H1 (cell line): ENCODE results near the gene USP13. TPM values are rescaled to one million over a fixed set of nuclear protein-coding genes. Genes with fewer than 3 reads are reported as not detected.

Experiments used
- CTCF ChIA-PET: fragments of 300-600 bp; sonication (Branson Sonifier 250); formaldehyde crosslinking; loops from one replicate; lab custom pipeline; 2021; ENCODE audit not compliant: partially characterized antibody; lab: Charles Lee
- POLR2A ChIA-PET: fragments of 300-600 bp; sonication (Branson Sonifier 250); formaldehyde crosslinking; loops from one replicate; lab custom pipeline; 2021; ENCODE audit warnings: inconsistent platforms; ENCODE audit not compliant: partially characterized antibody; lab: Charles Lee
- DNase-seq, 2 experiments: peaks; one replicate each; pipeline versions ENCODE4 v3.0.0 to v3.0.0-alpha.2; 2010 to 2022; ENCODE audit warnings: low spot score in 2 of 2, low read depth in 1 of 2, mixed read lengths in 1 of 2
- FAIRE-seq: peaks from 2 replicates; lab custom pipeline; 2011; peaks lifted over from hg19 to GRCh38; lab: Jason Lieb, UNC
- H2AFZ ChIP-seq: 2 replicates; pipeline ENCODE4 v1.8.1; 2012; ENCODE audit warnings: low read length, inconsistent platforms
- H2AK5ac ChIP-seq: 2 replicates; pipeline ENCODE4 v1.6.1; 2013; ENCODE audit warnings: low read depth, low read length
- H2BK120ac ChIP-seq: replicated peaks from 2 replicates; pipeline ENCODE3; 2013; ENCODE audit warnings: low read depth, low read length, inconsistent platforms
- H2BK12ac ChIP-seq: 2 replicates; pipeline ENCODE4 v1.6.1; 2013; ENCODE audit warnings: low read depth, low read length
- H2BK15ac ChIP-seq: 2 replicates; pipeline ENCODE4 v1.6.1; 2013; ENCODE audit warnings: low read length
- H2BK20ac ChIP-seq: 2 replicates; pipeline ENCODE4 v1.6.1; 2013; ENCODE audit warnings: low read length
- H2BK5ac ChIP-seq: 2 replicates; pipeline ENCODE4 v1.6.1; 2013; ENCODE audit warnings: low read depth, low read length
- H3K14ac ChIP-seq: 2 replicates; pipeline ENCODE4 v1.6.1; 2013; ENCODE audit warnings: inconsistent platforms; ENCODE audit not compliant: insufficient read length
- H3K18ac ChIP-seq: 2 replicates; pipeline ENCODE4 v1.6.1; 2013; ENCODE audit warnings: low read length; ENCODE audit errors: extremely low read depth
- H3K23ac ChIP-seq: 2 replicates; pipeline ENCODE4 v1.6.1; 2013; ENCODE audit warnings: inconsistent platforms; ENCODE audit not compliant: insufficient read length
- H3K23me2 ChIP-seq: 2 replicates; pipeline ENCODE4 v1.6.1; 2013; ENCODE audit warnings: low read depth, low read length
- H3K27ac ChIP-seq: 2 replicates; pipeline ENCODE4 v1.6.1; 2011; ENCODE audit warnings: low read depth, low read length, inconsistent platforms
- H3K27me3 ChIP-seq, 4 experiments: replicated peaks in 1 of 4; 1 replicate in 1 of 4; 2 replicates in 3 of 4; pipeline versions ENCODE4 v1.6.1 to v1.8.1; 2011 to 2013; ENCODE audit warnings: low read length in 3 of 4, mild to moderate bottlenecking in 3 of 4, inconsistent platforms in 2 of 4, mixed read lengths in 2 of 4, moderate library complexity in 1 of 4; ENCODE audit not compliant: control insufficient read depth in 3 of 4, insufficient read depth in 3 of 4; ENCODE audit errors: extremely low read depth in 1 of 4
- H3K36me3 ChIP-seq, 4 experiments: 2 replicates each; pipeline versions ENCODE4 v1.6.1 to v1.8.1; 2011 to 2013; ENCODE audit warnings: mild to moderate bottlenecking in 4 of 4, low read length in 3 of 4, moderate library complexity in 2 of 4, control low read depth in 1 of 4, inconsistent platforms in 1 of 4; ENCODE audit not compliant: insufficient read depth in 4 of 4, control insufficient read depth in 2 of 4
- H3K4ac ChIP-seq: replicated peaks from 2 replicates; pipeline ENCODE3; 2013; ENCODE audit warnings: low read length, low read depth, mixed read lengths, inconsistent platforms; ENCODE audit not compliant: insufficient read length
- H3K4me1 ChIP-seq, 4 experiments: replicated peaks in 1 of 4; 1 replicate in 1 of 4; 2 replicates in 3 of 4; pipeline versions ENCODE4 v1.6.1 to v1.8.1; 2011 to 2013; ENCODE audit warnings: low read length in 3 of 4, inconsistent platforms in 2 of 4, mixed read lengths in 1 of 4; ENCODE audit not compliant: insufficient read depth in 4 of 4, control insufficient read depth in 3 of 4
- H3K4me2 ChIP-seq, 2 experiments: 2 replicates each; pipeline versions ENCODE4 v1.6.1 to v1.8.1; 2011 to 2013; ENCODE audit warnings: low read depth in 2 of 2, low read length in 2 of 2, control low read depth in 1 of 2, inconsistent platforms in 1 of 2, mild to moderate bottlenecking in 1 of 2; ENCODE audit not compliant: insufficient read depth in 1 of 2
- H3K4me3 ChIP-seq, 4 experiments: fragments of 200-600, 300-600 bp in 1 of 4; sonication (generic), shearing (Covaris generic), sonication (Bioruptor Twin) in 1 of 4; 2 replicates each; pipeline versions ENCODE4 v1.5.1 to v1.8.1; 2011 to 2016; ENCODE audit warnings: low read length in 4 of 4, low read depth in 3 of 4, control low read depth in 2 of 4, inconsistent platforms in 2 of 4, mild to moderate bottlenecking in 2 of 4, mixed read lengths in 1 of 4, moderate library complexity in 1 of 4; ENCODE audit not compliant: insufficient read depth in 2 of 4; ENCODE audit errors: extremely low read depth in 1 of 4
- H3K56ac ChIP-seq: replicated peaks from 2 replicates; pipeline ENCODE3; 2013; ENCODE audit warnings: low read depth, mild to moderate bottlenecking, mixed read lengths, low read length, inconsistent platforms; ENCODE audit not compliant: insufficient read length
- H3K79me1 ChIP-seq: 2 replicates; pipeline ENCODE4 v1.6.1; 2013; ENCODE audit warnings: low read depth, low read length, control low read depth
- H3K79me2 ChIP-seq, 2 experiments: 2 replicates each; pipeline versions ENCODE4 v1.6.1 to v1.8.1; 2012 to 2013; ENCODE audit warnings: low read length in 2 of 2, mild to moderate bottlenecking in 2 of 2, inconsistent platforms in 1 of 2; ENCODE audit not compliant: insufficient read depth in 2 of 2, control insufficient read depth in 1 of 2
- H3K9ac ChIP-seq, 4 experiments: replicated peaks in 1 of 4; 1 replicate in 1 of 4; 2 replicates in 3 of 4; pipeline versions ENCODE4 v1.6.1 to v1.8.1; 2011 to 2013; ENCODE audit warnings: low read depth in 3 of 4, low read length in 3 of 4, control low read depth in 2 of 4, mild to moderate bottlenecking in 2 of 4, moderate library complexity in 2 of 4, inconsistent platforms in 1 of 4; ENCODE audit errors: extremely low read depth in 1 of 4
- H3K9me3 ChIP-seq, 2 experiments: 2 replicates each; pipeline versions ENCODE4 v1.6.1 to v1.8.1; 2012 to 2013; ENCODE audit warnings: mild to moderate bottlenecking in 2 of 2, moderate library complexity in 2 of 2, control low read depth in 1 of 2, inconsistent platforms in 1 of 2, low read depth in 1 of 2, low read length in 1 of 2, mixed read lengths in 1 of 2; ENCODE audit not compliant: insufficient read depth in 2 of 2
- H4K20me1 ChIP-seq, 2 experiments: replicated peaks in 1 of 2; 2 replicates each; pipeline versions ENCODE3 to v1.8.1; 2011 to 2013; ENCODE audit warnings: inconsistent platforms in 2 of 2, low read length in 2 of 2, mild to moderate bottlenecking in 1 of 2; ENCODE audit not compliant: insufficient read depth in 2 of 2, control insufficient read depth in 1 of 2
- H4K5ac ChIP-seq: 2 replicates; pipeline ENCODE4 v1.6.1; 2013; ENCODE audit warnings: low read length, low read depth, mixed read lengths, inconsistent platforms; ENCODE audit not compliant: insufficient read length
- H4K8ac ChIP-seq: 2 replicates; pipeline ENCODE4 v1.8.0; 2013; ENCODE audit warnings: mild to moderate bottlenecking, moderate library complexity, low read length, inconsistent platforms; ENCODE audit not compliant: insufficient read depth; ENCODE audit errors: extremely low read depth
- H4K91ac ChIP-seq: replicated peaks from 2 replicates; pipeline ENCODE3; 2013; ENCODE audit warnings: low read length, mixed read lengths, inconsistent platforms; ENCODE audit not compliant: insufficient read length
- BCL11A ChIP-seq, 2 experiments: IDR thresholded peaks; one replicate each; pipeline ENCODE4 v1.6.1; 2011; ENCODE audit warnings: low read depth in 2 of 2, low read length in 2 of 2, mild to moderate bottlenecking in 2 of 2
- CBX5 ChIP-seq: fragments of 300-800, 300-1000 bp; sonication (generic); IDR thresholded peaks from 2 replicates; pipeline ENCODE4 v1.7.1; 2016; ENCODE audit warnings: antibody characterized with exemption, low read length, low read depth
- CHD2 ChIP-seq: IDR thresholded peaks from 2 replicates; pipeline ENCODE4 v1.6.1; 2012; ENCODE audit warnings: low read length, improper control_type of control experiment
- EZH2 ChIP-seq: fragments of 200-600 bp; sonication (generic); IDR thresholded peaks from 2 replicates; pipeline ENCODE4 v1.7.1; 2012; ENCODE audit warnings: low read depth, mild to moderate bottlenecking, moderate library complexity, low read length, inconsistent platforms; ENCODE audit not compliant: severe bottlenecking
- GTF2F1 ChIP-seq: IDR thresholded peaks from 2 replicates; pipeline ENCODE4 v1.6.1; 2012; ENCODE audit warnings: low read depth, low read length, improper control_type of control experiment, borderline replicate concordance
- JUND ChIP-seq: IDR thresholded peaks from 2 replicates; pipeline ENCODE4 v1.6.1; 2011; ENCODE audit warnings: mild to moderate bottlenecking, improper control_type of control experiment, low read length
- KDM5A ChIP-seq: fragments of 200-600 bp; IDR thresholded peaks from 2 replicates; pipeline ENCODE4 v1.7.1; 2012; ENCODE audit warnings: mild to moderate bottlenecking, low read length, inconsistent platforms, mixed read lengths
- POLR2AphosphoS5 ChIP-seq: IDR thresholded peaks from 2 replicates; pipeline ENCODE4 v1.6.1; 2011; ENCODE audit warnings: low read depth, low read length
- RNF2 ChIP-seq: fragments of 200-900, 300-1000 bp; sonication (generic); IDR thresholded peaks from 2 replicates; pipeline ENCODE4 v1.7.1; 2016; ENCODE audit warnings: borderline replicate concordance, low read depth, mild to moderate bottlenecking, antibody characterized with exemption, low read length; ENCODE audit not compliant: poor library complexity, severe bottlenecking; ENCODE audit errors: missing control alignments
- SAP30 ChIP-seq: fragments of 300-600 bp; sonication (generic); IDR thresholded peaks from 2 replicates; pipeline ENCODE4 v1.7.1; 2012; ENCODE audit warnings: low read length, moderate library complexity, mild to moderate bottlenecking, inconsistent platforms; ENCODE audit not compliant: insufficient read depth, insufficient replicate concordance
- SIX5 ChIP-seq: IDR thresholded peaks from 2 replicates; pipeline ENCODE4 v1.6.1; 2011; ENCODE audit warnings: mild to moderate bottlenecking, low read depth, low read length
- SP4 ChIP-seq: IDR thresholded peaks from 2 replicates; pipeline ENCODE4 v1.6.1; 2012; ENCODE audit warnings: low read length, inconsistent platforms
- TAF7 ChIP-seq: optimal IDR thresholded peaks from 2 replicates; pipeline ENCODE3; 2011; ENCODE audit warnings: low read depth, mild to moderate bottlenecking, inconsistent platforms, low read length, moderate library complexity, borderline replicate concordance
- TEAD4 ChIP-seq: IDR thresholded peaks from 2 replicates; pipeline ENCODE4 v1.6.1; 2012; ENCODE audit warnings: low read depth, low read length, inconsistent platforms, mixed read lengths
- WGBS, 2 experiments: shearing (Covaris generic) in 1 of 2; methylation state at CpG; one replicate each; pipeline versions ENCODE4 v1.1.6 to v1.1.7; 2013 to 2015; ENCODE audit warnings: low lambda C conversion rate in 2 of 2, mixed read lengths in 2 of 2, inconsistent platforms in 1 of 2, low coverage in 1 of 2, missing lambda C conversion rate in 1 of 2; ENCODE audit not compliant: insufficient replicate concordance in 2 of 2, insufficient coverage in 1 of 2, insufficient read length in 1 of 2; ENCODE audit errors: extremely low coverage in 1 of 2, missing lambda C conversion rate in 1 of 2; 5-methylcytosine and 5-hydroxymethylcytosine counted together
- polyA plus RNA-seq, 7 experiments: library from polyadenylated mRNA; depleted of rRNA in 3 of 7; stranded (reverse) in 5 of 7; unstranded in 2 of 7; fragments of >200 nt in 5 of 7; fragments of 200-250 nt in 2 of 7; gene quantifications; 1 replicate in 5 of 7; 2 replicates in 1 of 7; 4 replicates in 1 of 7; pipeline versions ENCODE4 v1.2.1 to v1.2.3, GENCODE V29; 2011 to 2013; ENCODE audit warnings: missing spikeins in 2 of 7, mixed read lengths in 2 of 7
- total RNA-seq: library from RNA; stranded (reverse); fragmentation: NEBNext Ultra II Directional; extraction: Animal tissue kit (Norgen Biotek cat#: 25700); gene quantifications from 2 replicates; pipeline ENCODE4 v1.2.1, GENCODE V29; 2021

USP13 gene
- total and polyA plus RNA-seq, 2 of the 8 experiments (the other 6 are each of a cell fraction or from before 2014, with no cell fraction given): 7.9 to 25.9 TPM

DNA sequence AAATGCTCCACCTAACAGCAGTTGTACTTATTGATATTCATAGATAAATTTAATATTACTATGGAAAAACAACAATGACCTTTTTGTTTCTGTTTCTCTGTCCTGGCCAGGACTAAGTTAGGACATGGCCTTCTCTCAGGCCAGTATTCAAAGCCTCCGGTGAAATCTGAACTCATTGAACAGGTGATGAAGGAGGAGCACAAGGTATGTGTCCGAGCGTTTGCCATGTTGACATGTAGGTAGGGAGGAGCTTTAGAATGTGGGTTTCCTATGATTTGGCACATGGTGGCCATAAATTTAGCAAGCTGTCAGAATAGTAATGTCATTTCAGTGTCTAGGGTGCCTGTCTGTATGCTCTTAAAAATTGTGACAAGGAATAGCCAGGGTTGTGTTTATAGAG is 77.7 kb downstream of the USP13 start:
- no peak overlapping the region for H3K27ac ChIP-seq
- H3K9me3 ChIP-seq: no peaks in the 10 kb centered on the region
- H3K14ac ChIP-seq: no peak overlapping the region
- H4K91ac ChIP-seq: no peak overlapping the region
- no peak overlapping the region for H3K23ac ChIP-seq
- 97% methylated on average over 3 of the region's 3 CpGs; no CpG with 5 or more reads in 1 of the 2 experiments for whole genome bisulfite sequencing, 2 experiments
- no peak overlapping the region for H3K9ac ChIP-seq
- DNase-seq (no peak), FAIRE-seq (no peak)
- peaks cover 0 to 1% of the 10 kb centered on the region in 2 experiments for H4K20me1 ChIP-seq
- no peak overlapping the region for H3K18ac ChIP-seq
- no peak overlapping the region for H3K56ac ChIP-seq
- H2AK5ac ChIP-seq: no peak overlapping the region
- H3K23me2 ChIP-seq: no peaks in the 10 kb centered on the region
- H3K27me3 ChIP-seq: no peaks in the 10 kb centered on the region
- peaks cover 0 to 15% (median 8%) of the 10 kb centered on the region in 4 experiments; a peak in 6 of 8 replicates for H3K36me3 ChIP-seq
- H2BK5ac ChIP-seq: no peak overlapping the region
- no peak overlapping the region for H2BK15ac ChIP-seq
- H3K4me1 ChIP-seq: no peaks in the 10 kb centered on the region
- no peaks in the 10 kb centered on the region for H3K79me2 ChIP-seq
- H2BK120ac ChIP-seq: no peak overlapping the region
- H3K4me2 ChIP-seq: no peak overlapping the region
- H4K8ac ChIP-seq: no peak overlapping the region
- no peaks in the 10 kb centered on the region; the same call in 1 of the 2 replicates for H3K79me1 ChIP-seq
- TF ChIP-seq SIX5 (no peak), RNF2 (no peak), GTF2F1 (no peak), POLR2AphosphoS5 (no peak), SAP30 (no peak), TAF7 (no peak), BCL11A (IDR thresholded peaks at IDR 0.05; ENCODE audit: low read depth in 2 of 2, low read length in 2 of 2) (no peak), EZH2 (no peak), JUND (no peak), CBX5 (no peak), TEAD4 (no peak), SP4 (no peak), KDM5A (no peak), CHD2 (no peak)
- POLR2A ChIA-PET: no interaction called here
- no peak overlapping the region for H3K4me3 ChIP-seq
- H3K4ac ChIP-seq: no peak overlapping the region
- CTCF ChIA-PET: interaction anchor here (0.8 to 1.6 kb wide), 3 partner anchors 9 to 30 kb away, joined by 3 to 4 read pairs (median 3); no protein-coding TSS in a partner anchor
- H4K5ac ChIP-seq: no peak overlapping the region
- no peak overlapping the region for H2BK12ac ChIP-seq
- no peak overlapping the region for H2BK20ac ChIP-seq
- H2AFZ ChIP-seq: no peak overlapping the region
